Measurements from ENCODE around the gene KMT2B.

KMT2B gene

GRCh38 chr19:35734273-35734672 lies 16.5 kb downstream of the KMT2B start:
- Histone ChIP-seq H3K4me3 (replicated peaks; ENCODE audit: insufficient read depth, low read length) (no peak overlapping the region), H3K27me3 (ENCODE audit: insufficient read depth, poor library complexity, severe bottlenecking) (no peaks in the 10 kb centered on the region), H3K27ac (replicated peaks) (no peak overlapping the region)
- no peak for DNase-seq (ENCODE audit: low read depth in 1 of 2, low spot score in 1 of 2)
- TF ChIP-seq POLR2AphosphoS5 (IDR thresholded peaks at IDR 0.05; ENCODE audit: low read depth) (no peak), CTCF (IDR thresholded peaks at IDR 0.05; ENCODE audit: insufficient read depth, low read length) (no peak), GABPA (IDR thresholded peaks at IDR 0.05; ENCODE audit: low read depth) (no peak), SPI1 (IDR thresholded peaks at IDR 0.05; ENCODE audit: borderline replicate concordance, low read depth) (no peak)
- TF ChIP-seq, protein P1, sequence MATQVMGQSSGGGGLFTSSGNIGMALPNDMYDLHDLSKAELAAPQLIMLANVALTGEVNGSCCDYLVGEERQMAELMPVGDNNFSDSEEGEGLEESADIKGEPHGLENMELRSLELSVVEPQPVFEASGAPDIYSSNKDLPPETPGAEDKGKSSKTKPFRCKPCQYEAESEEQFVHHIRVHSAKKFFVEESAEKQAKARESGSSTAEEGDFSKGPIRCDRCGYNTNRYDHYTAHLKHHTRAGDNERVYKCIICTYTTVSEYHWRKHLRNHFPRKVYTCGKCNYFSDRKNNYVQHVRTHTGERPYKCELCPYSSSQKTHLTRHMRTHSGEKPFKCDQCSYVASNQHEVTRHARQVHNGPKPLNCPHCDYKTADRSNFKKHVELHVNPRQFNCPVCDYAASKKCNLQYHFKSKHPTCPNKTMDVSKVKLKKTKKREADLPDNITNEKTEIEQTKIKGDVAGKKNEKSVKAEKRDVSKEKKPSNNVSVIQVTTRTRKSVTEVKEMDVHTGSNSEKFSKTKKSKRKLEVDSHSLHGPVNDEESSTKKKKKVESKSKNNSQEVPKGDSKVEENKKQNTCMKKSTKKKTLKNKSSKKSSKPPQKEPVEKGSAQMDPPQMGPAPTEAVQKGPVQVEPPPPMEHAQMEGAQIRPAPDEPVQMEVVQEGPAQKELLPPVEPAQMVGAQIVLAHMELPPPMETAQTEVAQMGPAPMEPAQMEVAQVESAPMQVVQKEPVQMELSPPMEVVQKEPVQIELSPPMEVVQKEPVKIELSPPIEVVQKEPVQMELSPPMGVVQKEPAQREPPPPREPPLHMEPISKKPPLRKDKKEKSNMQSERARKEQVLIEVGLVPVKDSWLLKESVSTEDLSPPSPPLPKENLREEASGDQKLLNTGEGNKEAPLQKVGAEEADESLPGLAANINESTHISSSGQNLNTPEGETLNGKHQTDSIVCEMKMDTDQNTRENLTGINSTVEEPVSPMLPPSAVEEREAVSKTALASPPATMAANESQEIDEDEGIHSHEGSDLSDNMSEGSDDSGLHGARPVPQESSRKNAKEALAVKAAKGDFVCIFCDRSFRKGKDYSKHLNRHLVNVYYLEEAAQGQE (IDR thresholded peaks at IDR 0.05; ENCODE audit: insufficient replicate concordance, low read depth) = no peak

DNA sequence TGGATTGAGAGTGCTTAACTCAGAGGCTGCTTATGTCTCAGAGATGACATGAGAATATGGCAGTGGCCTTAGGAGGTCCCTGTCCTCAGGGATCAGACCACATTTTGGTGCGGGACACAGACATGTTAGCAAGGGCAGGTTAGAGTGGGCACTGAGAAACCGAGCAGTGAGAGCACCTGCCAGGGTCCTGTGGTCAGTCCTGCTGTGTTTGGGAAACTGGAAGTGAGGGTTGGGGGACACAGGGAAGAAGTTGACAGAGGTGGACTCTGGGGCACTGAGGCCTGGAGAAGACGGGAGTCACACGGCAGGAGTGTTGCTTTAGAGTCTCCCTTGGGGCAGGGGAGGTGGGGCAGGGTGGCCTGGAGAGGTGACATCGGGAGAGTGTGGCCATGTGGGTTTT lies 17.1 kb downstream of the KMT2B start:
- H3K27ac ChIP-seq (replicated peaks) = no peak overlapping the region
- no peak overlapping the region for H3K4me3 ChIP-seq (replicated peaks; ENCODE audit: insufficient read depth, low read length)
- H3K27me3 ChIP-seq (ENCODE audit: insufficient read depth, poor library complexity, severe bottlenecking) = no peaks in the 10 kb centered on the region
- TF ChIP-seq GABPA (IDR thresholded peaks at IDR 0.05; ENCODE audit: low read depth) (no peak), SPI1 (IDR thresholded peaks at IDR 0.05; ENCODE audit: borderline replicate concordance, low read depth) (no peak), POLR2AphosphoS5 (IDR thresholded peaks at IDR 0.05; ENCODE audit: low read depth) (no peak), CTCF (IDR thresholded peaks at IDR 0.05; ENCODE audit: insufficient read depth, low read length) (no peak)
- TF ChIP-seq, protein P1 (IDR thresholded peaks at IDR 0.05; ENCODE audit: insufficient replicate concordance, low read depth) = no peak
- DNase-seq (ENCODE audit: low read depth in 1 of 2, low spot score in 1 of 2) = no peak

DNA sequence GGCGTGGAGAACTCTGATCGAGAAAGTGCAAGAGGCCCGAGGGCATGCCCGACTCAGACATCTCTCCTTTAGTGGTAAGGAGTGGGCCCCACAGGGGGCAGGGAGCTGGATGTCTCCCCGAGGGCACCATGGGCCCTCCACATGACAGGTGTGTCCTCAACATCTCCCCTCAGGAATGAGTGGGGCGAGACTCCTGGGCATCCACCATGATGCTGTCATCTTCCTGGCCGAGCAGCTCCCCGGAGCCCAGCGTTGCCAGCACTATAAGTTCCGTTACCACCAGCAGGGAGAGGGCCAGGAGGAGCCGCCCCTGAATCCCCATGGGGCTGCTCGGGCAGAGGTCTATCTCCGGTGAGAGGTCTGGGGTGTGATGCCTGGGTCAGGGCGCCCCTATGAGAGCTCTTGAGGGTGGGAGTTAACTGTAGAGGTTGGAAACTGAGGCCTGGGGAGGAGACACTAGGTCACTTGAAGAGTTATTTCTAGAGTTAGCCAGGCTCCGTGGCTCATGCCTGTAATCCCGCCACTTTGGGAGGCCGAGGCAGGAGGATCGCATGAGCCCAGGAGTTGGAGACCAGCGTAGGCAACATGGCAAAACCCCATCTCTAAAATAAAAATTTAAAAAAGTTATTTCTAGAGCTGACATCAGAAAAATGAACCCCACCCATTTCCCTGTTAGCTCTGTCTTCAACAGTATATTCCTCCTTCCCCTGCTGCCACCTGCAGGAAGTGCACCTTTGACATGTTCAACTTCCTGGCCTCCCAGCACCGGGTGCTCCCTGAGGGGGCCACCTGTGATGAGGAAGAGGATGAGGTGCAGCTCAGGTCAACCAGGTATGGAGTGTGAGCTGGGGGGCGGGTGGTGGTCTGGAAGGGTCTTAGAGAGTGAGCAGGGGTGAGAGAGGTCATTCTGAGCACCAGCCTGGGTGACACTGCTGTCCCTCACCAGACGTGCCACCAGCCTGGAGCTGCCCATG lies 19.4 kb downstream of the KMT2B start:
- Histone ChIP-seq H3K4me3 (replicated peaks; ENCODE audit: insufficient read depth, low read length) (no peak overlapping the region), H3K27me3 (ENCODE audit: insufficient read depth, poor library complexity, severe bottlenecking) (no peaks in the 10 kb centered on the region), H3K27ac (replicated peaks) (no peak overlapping the region)
- no peak for DNase-seq (ENCODE audit: low read depth in 1 of 2, low spot score in 1 of 2)
- no peak for TF ChIP-seq CTCF (IDR thresholded peaks at IDR 0.05; ENCODE audit: insufficient read depth, low read length)
- TF ChIP-seq, protein P1 (IDR thresholded peaks at IDR 0.05; ENCODE audit: insufficient replicate concordance, low read depth) = no peak
- no peak for TF ChIP-seq SPI1 (IDR thresholded peaks at IDR 0.05; ENCODE audit: borderline replicate concordance, low read depth)
- TF ChIP-seq POLR2AphosphoS5 (IDR thresholded peaks at IDR 0.05; ENCODE audit: low read depth) = 0 out of 2 replicates have a peak, but pooled peaks have one; percentile 3
- no peak for TF ChIP-seq GABPA (IDR thresholded peaks at IDR 0.05; ENCODE audit: low read depth)
